HepG2 (cell line): ENCODE measurements around the gene C12orf56. TPM values are rescaled to one million over a fixed set of nuclear protein-coding genes. Genes with fewer than 3 reads are reported as not detected.

Experiments
- AHR ChIP-seq: IDR thresholded peaks from 2 replicates; pipeline ENCODE4 v1.6.1; 2018; ENCODE audit warnings: missing genetic modification reagents, missing compliant biosample characterization
- ATF2 ChIP-seq: sonication (generic); formaldehyde crosslinking; IDR thresholded peaks from 2 replicates; pipeline ENCODE4 v1.4.0; 2020; ENCODE audit warnings: missing genetic modification reagents
- GPBP1L1 ChIP-seq: sonication (generic); formaldehyde crosslinking; IDR thresholded peaks from 2 replicates; pipeline ENCODE4 v1.5.0; 2020; ENCODE audit warnings: mild to moderate bottlenecking, missing genetic modification reagents
- HNRNPK ChIP-seq: fragments of 200-400 bp; formaldehyde crosslinking; IDR thresholded peaks from 2 replicates; pipeline ENCODE4 v1.6.1; 2018; ENCODE audit warnings: low read length, low read depth, moderate library complexity, mild to moderate bottlenecking; ENCODE audit not compliant: poor library complexity, severe bottlenecking
- KLF16 ChIP-seq, 2 experiments: sonication (generic) in 1 of 2; formaldehyde crosslinking in 1 of 2; IDR thresholded peaks; 2 replicates each; pipeline versions ENCODE4 v1.6.1 to v1.8.0; 2016 to 2023; ENCODE audit warnings: missing genetic modification reagents in 2 of 2, missing compliant biosample characterization in 1 of 2
- MXD3 ChIP-seq: IDR thresholded peaks from 2 replicates; pipeline ENCODE4 v1.6.1; 2016; ENCODE audit warnings: mild to moderate bottlenecking, missing biosample characterization, missing genetic modification reagents
- MYC ChIP-seq: sonication (generic); formaldehyde crosslinking; IDR thresholded peaks from 2 replicates; pipeline ENCODE4 v1.9.0; 2021; ENCODE audit warnings: missing genetic modification reagents, borderline replicate concordance
- PAF1 ChIP-seq: IDR thresholded peaks from 2 replicates; pipeline ENCODE4 v1.6.1; 2016; ENCODE audit warnings: missing genetic modification reagents, missing compliant biosample characterization
- PREB ChIP-seq: sonication (generic); formaldehyde crosslinking; IDR thresholded peaks from 2 replicates; pipeline ENCODE4 v1.4.0; 2020; ENCODE audit warnings: missing genetic modification reagents
- REL ChIP-seq: sonication (generic); formaldehyde crosslinking; conservative IDR thresholded peaks from 2 replicates; pipeline ENCODE4 v1.8.0; 2022; ENCODE audit warnings: mild to moderate bottlenecking, missing genetic modification reagents, moderate library complexity
- RFX5 ChIP-seq: IDR thresholded peaks from 2 replicates; pipeline ENCODE4 v1.6.1; 2011; ENCODE audit warnings: low read depth, low read length, improper control_type of control experiment
- TMF1 ChIP-seq: sonication (generic); formaldehyde crosslinking; IDR thresholded peaks from 2 replicates; pipeline ENCODE4 v1.8.1; 2022; ENCODE audit warnings: low read depth, missing genetic modification reagents
- TRIM24 ChIP-seq: sonication (generic); formaldehyde crosslinking; IDR thresholded peaks from 2 replicates; pipeline ENCODE4 v1.8.0; 2022; ENCODE audit warnings: mild to moderate bottlenecking, missing genetic modification reagents
- UBTF ChIP-seq: sonication (generic); formaldehyde crosslinking; IDR thresholded peaks from 2 replicates; pipeline ENCODE4 v1.4.0; 2020; ENCODE audit warnings: mild to moderate bottlenecking, missing genetic modification reagents
- ZMAT5 ChIP-seq: sonication (generic); formaldehyde crosslinking; IDR thresholded peaks from 2 replicates; pipeline ENCODE4 v1.5.0; 2020; ENCODE audit warnings: mild to moderate bottlenecking, low read depth, missing genetic modification reagents, borderline replicate concordance
- ZNF180 ChIP-seq: sonication (generic); formaldehyde crosslinking; IDR thresholded peaks from 2 replicates; pipeline ENCODE4 v1.4.0; 2020; ENCODE audit warnings: low read depth, missing genetic modification reagents, borderline replicate concordance
- ZNF234 ChIP-seq: sonication (generic); formaldehyde crosslinking; conservative IDR thresholded peaks from 2 replicates; pipeline ENCODE4 v1.5.1; 2020; ENCODE audit warnings: mild to moderate bottlenecking, missing genetic modification reagents
- ZNF34 ChIP-seq: sonication (generic); formaldehyde crosslinking; IDR thresholded peaks from 2 replicates; pipeline ENCODE4 v1.4.0; 2020; ENCODE audit warnings: mild to moderate bottlenecking, missing genetic modification reagents, borderline replicate concordance
- ZNF558 ChIP-seq: sonication (generic); formaldehyde crosslinking; IDR thresholded peaks from 2 replicates; pipeline ENCODE4 v1.9.0; 2022; ENCODE audit warnings: mild to moderate bottlenecking, missing genetic modification reagents, borderline replicate concordance
- ZNF580 ChIP-seq: IDR thresholded peaks from 2 replicates; pipeline ENCODE4 v1.6.1; 2016; ENCODE audit warnings: low read depth, borderline replicate concordance
- ZNF660 ChIP-seq: sonication (generic); formaldehyde crosslinking; IDR thresholded peaks from 2 replicates; pipeline ENCODE4 v1.5.1; 2020; ENCODE audit warnings: mild to moderate bottlenecking, low read depth, missing genetic modification reagents, borderline replicate concordance
- polyA plus RNA-seq, 8 experiments: library from polyadenylated mRNA; depleted of rRNA in 3 of 8; stranded (reverse) in 7 of 8; unstranded in 1 of 8; fragments of >200 nt; fragmentation: Illumina TruSeq in 4 of 8; extraction: Trizol in 4 of 8; gene quantifications; 2 replicates each; pipeline versions ENCODE4 v1.2.1 to v1.2.3, GENCODE V29; 2011 to 2016; ENCODE audit warnings: low read depth in 4 of 8, missing spikeins in 1 of 8, mixed read lengths in 1 of 8; ENCODE audit not compliant: insufficient read depth in 1 of 8
- total RNA-seq, 5 experiments: library from RNA; depleted of rRNA; stranded (reverse); fragments of >200 nt; fragmentation: Illumina TruSeq; extraction: Trizol; gene quantifications; 2 replicates each; pipeline ENCODE4 v1.2.3, GENCODE V29; 2016; ENCODE audit warnings: low read depth in 1 of 5

C12orf56 gene
- total and polyA plus RNA-seq, 2 of the 13 experiments (the other 11 are each of a cell fraction or from before 2014, with no cell fraction given), result 0.07 TPM; not detected in 1

- TF ChIP-seq ATF2, result peak; percentile 44; the same call in 1 of the 2 replicates
- TF ChIP-seq ZNF660 (CRISPR knock-in tag), result no peak
- no peak for TF ChIP-seq ZMAT5 (CRISPR knock-in tag)
- peak; percentile 50; the same call in 1 of the 2 replicates for TF ChIP-seq ZNF580 (CRISPR knock-in tag)
- peak; percentile 88 for TF ChIP-seq UBTF (CRISPR knock-in tag)
- TF ChIP-seq RFX5, result no peak
- no peak for TF ChIP-seq ZNF180
- TF ChIP-seq KLF16 (CRISPR knock-in tag; IDR thresholded peaks at IDR 0.05), result peak in 1 of 2 experiments; percentile 53; a peak in 1 of 4 replicates
- peak; percentile 86 for TF ChIP-seq REL
- TF ChIP-seq TRIM24 (CRISPR knock-in tag), result no peak
- TF ChIP-seq PREB (CRISPR knock-in tag), result no peak
- TF ChIP-seq GPBP1L1 (CRISPR knock-in tag), result no peak
- TF ChIP-seq MXD3 (CRISPR knock-in tag), result peak; percentile 64
- TF ChIP-seq MYC, result peak; percentile 98
- no peak; the same call in 1 of the 2 replicates for TF ChIP-seq ZNF558
- TF ChIP-seq HNRNPK, result peak; percentile 85
- no peak for TF ChIP-seq ZNF34
- no peak for TF ChIP-seq PAF1
- TF ChIP-seq ZNF234 (CRISPR knock-in tag), result no peak; the same call in 1 of the 2 replicates
- TF ChIP-seq TMF1 (CRISPR knock-in tag), result no peak
- TF ChIP-seq AHR (CRISPR knock-in tag), result peak; percentile 77; the same call in 1 of the 2 replicates
Measured at GRCh38 chr12:64404470-64405256, 14.1 kb upstream of the C12orf56 start (continued).
